ENCODE results near the gene ARFRP1.

DNA sequence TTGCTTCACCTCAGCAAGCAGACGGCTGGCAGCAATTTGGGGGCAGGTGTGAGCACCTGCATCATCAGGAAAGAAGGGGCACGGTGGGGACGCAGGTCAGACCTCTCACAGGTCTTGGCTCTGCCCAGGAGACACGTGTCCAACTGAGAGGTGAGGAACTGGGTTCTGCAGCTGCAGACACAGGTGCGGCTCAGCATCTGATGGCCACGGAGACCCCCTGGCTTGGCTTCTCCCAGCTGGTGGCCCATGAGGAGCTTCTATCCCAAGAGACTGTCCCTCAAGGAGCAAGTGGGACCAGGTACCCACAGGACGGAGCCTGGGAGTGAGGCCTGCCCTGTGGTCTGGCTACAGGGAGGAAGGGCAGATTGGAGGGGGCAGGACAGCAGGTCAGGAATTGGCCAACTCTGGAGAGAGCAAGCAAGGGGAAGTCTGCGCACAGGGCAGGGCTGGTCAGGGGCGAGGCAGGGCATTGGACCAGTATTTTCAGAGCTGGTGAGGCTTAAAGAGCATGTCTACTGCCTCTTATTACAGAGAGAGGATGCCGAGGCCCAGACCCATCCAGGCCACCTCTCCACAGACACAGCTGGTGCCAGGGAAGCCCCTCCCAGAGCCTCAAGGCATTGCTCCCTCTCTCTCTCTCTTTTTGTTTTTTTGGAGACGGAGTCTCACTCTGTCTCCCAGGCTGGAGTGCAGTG lies 58.7 kb downstream of the ARFRP1 start:
- TF ChIP-seq SUZ12 (IDR thresholded peaks at IDR 0.05; ENCODE audit: extremely low read depth, insufficient read depth, insufficient read length) (no peak), YY1 (IDR thresholded peaks at IDR 0.05; ENCODE audit: insufficient read depth, insufficient read length) (no peak), ZNF274 (IDR thresholded peaks at IDR 0.05; ENCODE audit: low read depth, low read length) (no peak)
